Fibroblast of skin of scalp (primary cell): Measurements from ENCODE around the gene CHRM3.

Source experiments
- DNase-seq: peaks from one replicate; pipeline ENCODE4 v3.0.0-alpha.2; 2013

Gene CHRM3

GRCh38 chr1:239413916-239414315 lies 27.5 kb downstream of the CHRM3 start:
- DNase-seq: no peak

DNA sequence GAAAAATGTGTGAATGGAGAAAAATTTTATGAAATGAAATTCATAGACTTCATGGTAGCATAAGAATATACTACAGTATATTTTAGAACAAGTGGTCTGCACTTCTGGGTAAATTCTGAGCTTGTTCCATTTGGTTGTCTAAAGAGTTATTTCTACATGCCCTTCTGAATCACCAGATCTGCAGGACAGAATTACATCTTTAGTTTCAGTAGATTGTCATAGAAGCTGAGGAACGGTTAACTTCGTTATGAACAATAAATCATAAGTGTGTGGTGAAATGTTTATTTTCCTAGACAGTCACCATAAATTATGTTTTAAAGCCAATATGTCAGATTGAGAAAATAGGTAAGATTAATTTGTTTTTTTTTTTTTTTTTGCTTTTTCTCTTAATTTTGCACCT lies 30.9 kb downstream of the CHRM3 start:
- DNase-seq: no peak

- DNase-seq: peak; percentile 1
Measured at GRCh38 chr1:239417986-239418640, 31.7 kb downstream of the CHRM3 start.

DNA sequence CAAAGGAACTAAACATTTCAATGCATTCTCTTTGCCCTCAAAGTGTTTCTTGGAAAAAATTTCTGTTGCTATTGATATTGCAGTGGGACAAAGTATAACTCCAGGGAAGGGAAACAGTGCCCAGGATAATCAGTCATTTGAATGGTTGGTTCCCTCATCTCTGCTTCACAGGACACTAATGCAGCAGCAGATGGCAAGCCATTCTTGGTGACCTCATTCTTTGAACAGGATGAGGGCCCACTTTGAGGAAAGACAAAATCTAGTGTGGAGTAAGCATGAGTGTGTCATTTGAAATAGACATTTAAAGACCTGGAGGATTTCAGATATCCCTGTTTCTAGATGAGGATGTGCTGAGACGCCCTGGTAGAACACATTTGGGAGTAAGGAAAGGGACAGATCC lies 32.3 kb downstream of the CHRM3 start:
- DNase-seq: no peak

- DNase-seq: no peak
Measured at GRCh38 chr1:239421811-239422210, 35.4 kb downstream of the CHRM3 start.

- no peak for DNase-seq
Measured at GRCh38 chr1:239422818-239423217, 36.5 kb downstream of the CHRM3 start.

- peak; percentile 47 for DNase-seq
Measured at GRCh38 chr1:239426821-239427475, 40.6 kb downstream of the CHRM3 start.

DNA sequence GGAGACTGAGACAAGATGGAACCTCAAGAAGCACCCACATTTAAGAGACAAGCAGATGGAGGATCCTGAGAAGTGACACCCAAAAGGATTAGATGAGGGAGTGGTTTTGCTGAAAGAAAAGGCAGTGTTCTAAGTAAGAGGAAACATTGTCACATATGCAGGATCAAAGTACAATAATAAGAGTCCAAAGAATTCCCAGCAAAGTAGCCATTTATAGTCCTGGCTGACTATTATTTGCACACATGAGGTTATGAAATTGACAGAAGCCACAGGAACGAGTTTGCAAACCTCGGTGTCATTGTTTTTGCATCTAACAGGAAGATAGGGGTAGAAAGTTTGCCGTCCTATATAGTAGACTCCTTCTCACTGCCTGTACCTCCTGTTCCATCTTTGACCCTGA lies 41.3 kb downstream of the CHRM3 start:
- peak; percentile 4 for DNase-seq

- peak; percentile 71 for DNase-seq
Measured at GRCh38 chr1:239428120-239428710, 41.8 kb downstream of the CHRM3 start.

- no peak for DNase-seq
Measured at GRCh38 chr1:239429163-239429562, 42.8 kb downstream of the CHRM3 start.

DNA sequence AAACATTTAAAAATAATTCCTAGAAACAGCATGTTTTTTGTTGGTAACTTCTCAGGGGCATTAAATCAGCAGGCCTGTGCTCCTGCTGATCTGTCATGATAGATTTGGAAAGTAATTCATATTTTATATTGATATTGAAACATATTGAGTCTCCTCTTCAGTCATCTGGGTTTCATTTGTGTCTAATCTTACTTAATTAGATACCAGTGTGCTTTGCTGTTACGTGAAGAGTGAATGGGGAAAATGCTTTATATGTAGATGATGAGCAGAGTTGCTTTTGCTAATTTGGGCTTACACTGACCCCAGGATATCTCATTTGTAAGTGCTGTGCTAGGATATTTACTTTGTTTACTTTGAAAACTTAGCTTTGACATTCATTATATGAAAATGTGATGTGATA lies 45.9 kb downstream of the CHRM3 start:
- no peak for DNase-seq

GRCh38 chr1:239434181-239434580 lies 47.8 kb downstream of the CHRM3 start:
- DNase-seq: no peak
